GM12891 (cell line): Measurements from ENCODE around the gene GLS.
A peak's percentile ranks its signal among the peaks of the same experiment; 100 is the strongest.

Experiments used
- DNase-seq: peaks from one replicate; pipeline ENCODE4 v3.0.0; 2011; ENCODE audit warnings: low spot score; ENCODE audit not compliant: insufficient read length
- FAIRE-seq: peaks from 2 replicates; lab custom pipeline; 2011; peaks lifted over from hg19 to GRCh38; lab: Jason Lieb, UNC
- PAX5 ChIP-seq: IDR thresholded peaks from 2 replicates; pipeline ENCODE4 v1.6.1; 2011; ENCODE audit warnings: low read length, moderate library complexity, mild to moderate bottlenecking; ENCODE audit not compliant: insufficient read depth, severe bottlenecking
- POLR2A ChIP-seq: IDR thresholded peaks from 2 replicates; pipeline ENCODE4 v1.6.1; 2011; ENCODE audit warnings: low read depth, low read length, control low read depth
- POLR2AphosphoS5 ChIP-seq: IDR thresholded peaks from 2 replicates; pipeline ENCODE4 v1.6.1; 2011; ENCODE audit warnings: low read depth, low read length, control low read depth
- POU2F2 ChIP-seq: IDR thresholded peaks from 2 replicates; pipeline ENCODE4 v1.6.1; 2011; ENCODE audit warnings: low read depth, mild to moderate bottlenecking, control low read depth, low read length, moderate library complexity
- SPI1 ChIP-seq: IDR thresholded peaks from 2 replicates; pipeline ENCODE4 v1.6.1; 2011; ENCODE audit warnings: low read depth, low read length, control low read depth
- TAF1 ChIP-seq: IDR thresholded peaks from 2 replicates; pipeline ENCODE4 v1.6.1; 2011; ENCODE audit warnings: low read depth, low read length, control low read depth

Gene GLS

DNA sequence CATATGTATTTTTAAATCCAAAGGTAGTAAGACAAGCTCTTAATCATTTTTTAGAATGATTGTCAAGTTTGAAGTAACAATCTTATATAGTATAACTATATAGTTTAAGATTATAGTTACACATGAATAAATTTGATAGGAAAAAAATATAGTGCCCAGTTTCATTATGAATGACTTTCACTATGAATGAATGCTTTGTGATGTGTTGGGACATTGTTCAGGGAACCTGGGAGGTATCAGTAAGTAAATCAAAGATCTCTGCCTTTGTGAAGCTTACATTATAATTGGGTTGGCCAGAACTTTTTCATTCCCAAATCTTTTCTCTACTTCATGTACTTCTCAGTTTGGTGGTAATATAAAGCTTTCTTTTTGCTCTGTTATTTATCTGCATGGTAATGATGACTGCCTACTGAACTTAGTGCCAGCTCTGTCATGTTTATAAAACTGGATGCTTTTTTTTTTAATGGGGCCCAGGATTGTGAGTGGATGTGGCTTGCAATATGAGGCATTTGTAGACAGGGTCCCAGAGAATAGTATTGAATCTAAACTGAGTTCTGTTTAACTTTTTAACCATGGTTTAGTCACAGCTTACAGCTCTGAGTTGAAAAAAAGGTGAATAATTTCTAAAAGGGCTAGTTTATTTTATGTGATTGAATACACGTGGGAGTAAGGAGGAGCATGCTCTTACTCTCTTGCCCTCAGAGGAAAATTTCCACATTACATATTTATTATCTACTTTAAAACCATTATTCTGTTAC lies 23.3 kb downstream of the GLS start:
- no peak for DNase-seq
- TF ChIP-seq SPI1 (no peak), PAX5 (no peak), POU2F2 (no peak), POLR2AphosphoS5 (no peak)
- FAIRE-seq, result no peak

DNA sequence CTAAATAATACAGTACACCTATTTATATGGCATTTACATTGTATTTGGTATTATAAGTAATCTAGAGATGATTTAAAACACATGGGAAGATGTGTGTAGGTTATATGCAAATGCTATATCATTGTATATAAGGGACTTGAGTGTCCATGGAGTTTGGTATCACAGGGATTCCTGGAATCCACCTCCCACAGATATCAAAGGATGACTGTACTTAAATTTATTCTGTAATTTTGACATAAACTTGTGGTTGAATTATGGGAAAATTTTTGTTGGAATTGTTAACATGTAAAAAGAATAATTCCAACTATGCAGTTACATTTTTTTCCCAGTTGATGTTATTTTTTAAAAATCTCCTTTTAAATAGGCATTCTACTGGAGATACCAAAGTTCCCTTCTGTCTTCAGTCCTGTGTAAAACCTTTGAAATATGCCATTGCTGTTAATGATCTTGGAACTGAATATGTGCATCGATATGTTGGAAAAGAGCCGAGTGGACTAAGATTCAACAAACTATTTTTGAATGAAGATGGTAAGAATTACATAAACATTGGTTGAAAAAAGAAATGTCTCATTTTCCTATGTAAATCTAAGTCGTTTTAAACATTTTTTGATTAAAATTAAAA lies 24.1 kb downstream of the GLS start:
- TF ChIP-seq POLR2AphosphoS5, result no peak
- no peak for TF ChIP-seq TAF1
- TF ChIP-seq POLR2A, result no peak
- TF ChIP-seq SPI1, result no peak
- TF ChIP-seq PAX5, result no peak
- TF ChIP-seq POU2F2, result no peak
- no peak for FAIRE-seq
- no peak for DNase-seq

DNA sequence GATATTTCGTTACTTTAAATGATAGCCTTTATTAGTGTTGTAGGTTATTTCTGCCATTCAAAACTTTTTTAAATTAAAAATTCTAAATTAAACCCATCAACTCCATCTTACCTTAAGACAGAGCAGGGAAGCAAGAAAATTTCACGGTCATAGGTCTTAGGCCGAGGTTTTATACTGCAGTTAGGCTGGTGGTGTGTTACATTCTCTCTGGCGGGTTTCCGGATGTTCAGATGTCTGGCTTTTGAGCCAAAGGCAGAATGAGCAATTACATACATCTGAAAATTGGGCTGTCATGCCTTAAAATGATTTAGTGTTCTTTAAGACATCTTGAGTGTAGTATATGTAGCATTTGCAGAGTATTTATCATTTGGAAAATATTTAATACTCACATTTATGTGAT lies 27.9 kb downstream of the GLS start:
- DNase-seq (no peak), FAIRE-seq (no peak)
- no peak for TF ChIP-seq PAX5
- no peak for TF ChIP-seq POU2F2

DNA sequence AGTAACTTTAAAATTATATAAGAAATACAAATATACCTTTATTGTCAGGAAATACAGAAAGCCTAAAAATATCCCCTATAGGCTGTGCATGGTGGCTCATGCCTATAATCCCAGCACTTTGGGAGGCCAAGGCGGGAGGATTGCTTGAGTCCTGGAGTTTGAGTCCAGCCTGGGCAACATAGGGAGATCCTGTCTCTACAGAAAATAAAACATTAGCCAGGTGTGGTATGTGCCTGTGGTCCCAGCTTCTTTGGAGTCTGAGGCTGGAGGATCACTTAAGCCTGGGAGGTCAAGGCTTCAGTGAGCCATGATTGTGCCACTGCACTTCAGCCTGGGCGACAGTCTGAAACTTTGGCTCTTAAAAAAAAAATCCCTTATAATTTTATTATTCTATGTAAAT lies 29.1 kb downstream of the GLS start:
- DNase-seq, result no peak
- TF ChIP-seq PAX5 (no peak), TAF1 (no peak), POU2F2 (no peak)
- no peak for FAIRE-seq

DNA sequence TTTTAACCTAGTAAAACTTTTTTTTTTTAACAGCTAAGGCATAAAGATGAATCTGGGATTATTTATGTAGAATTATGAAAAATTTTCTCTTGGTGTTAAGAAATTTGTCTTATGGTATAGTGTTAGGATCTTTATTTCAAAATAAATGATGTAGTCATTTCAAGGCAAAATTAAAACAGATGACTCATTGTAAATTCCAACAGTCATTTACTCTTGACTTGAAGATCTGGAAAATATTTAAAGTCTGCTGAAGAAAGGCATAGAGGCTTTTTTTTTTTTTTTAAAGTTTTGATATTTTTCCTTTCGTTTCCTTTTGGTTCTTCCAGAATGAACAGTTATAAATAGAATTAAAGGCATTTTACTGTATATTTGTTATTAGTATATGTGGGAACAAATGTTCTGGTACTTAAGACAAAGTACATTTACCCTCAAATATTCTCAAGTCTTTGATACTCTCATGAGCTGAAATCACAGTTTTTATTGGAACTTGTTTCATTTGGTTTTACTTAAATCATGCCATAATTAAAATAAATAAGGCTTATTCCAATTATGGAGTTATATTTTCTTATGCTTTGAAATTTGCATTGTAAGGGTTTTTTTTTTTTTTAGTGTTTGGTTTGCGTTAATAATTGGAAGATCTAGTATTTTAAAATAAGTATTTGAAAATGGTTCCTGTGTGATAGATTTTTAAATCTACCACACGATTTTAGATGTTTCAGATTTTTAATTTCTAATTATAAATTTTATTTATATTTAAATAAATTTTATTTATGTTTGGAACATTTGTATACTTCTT lies 29.9 kb downstream of the GLS start:
- FAIRE-seq, result no peak
- no peak for DNase-seq

DNA sequence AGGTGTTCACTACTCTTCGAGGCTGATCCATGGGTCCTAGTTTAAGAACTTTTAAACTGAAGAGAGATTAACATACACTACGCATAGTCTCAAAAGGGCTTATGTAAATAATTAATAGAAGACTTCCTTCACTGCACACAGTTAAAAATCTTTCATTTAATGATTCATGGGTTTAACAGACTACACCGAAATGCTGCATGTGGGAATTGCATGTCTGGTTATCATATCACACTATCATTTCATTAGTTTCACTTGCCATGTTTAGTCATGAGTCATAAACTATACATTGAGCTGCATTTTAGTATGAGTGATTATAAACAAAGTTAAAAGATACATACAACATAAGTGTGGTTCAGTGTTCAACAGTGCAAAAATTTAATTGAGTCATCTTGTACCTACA lies 31.2 kb downstream of the GLS start:
- FAIRE-seq, result peak; percentile 88

More for the DNA sequence above, 29.9 kb downstream of the GLS start:
- TF ChIP-seq POU2F2 (no peak), POLR2AphosphoS5 (no peak), PAX5 (no peak), POLR2A (no peak), TAF1 (no peak), SPI1 (no peak)

DNA sequence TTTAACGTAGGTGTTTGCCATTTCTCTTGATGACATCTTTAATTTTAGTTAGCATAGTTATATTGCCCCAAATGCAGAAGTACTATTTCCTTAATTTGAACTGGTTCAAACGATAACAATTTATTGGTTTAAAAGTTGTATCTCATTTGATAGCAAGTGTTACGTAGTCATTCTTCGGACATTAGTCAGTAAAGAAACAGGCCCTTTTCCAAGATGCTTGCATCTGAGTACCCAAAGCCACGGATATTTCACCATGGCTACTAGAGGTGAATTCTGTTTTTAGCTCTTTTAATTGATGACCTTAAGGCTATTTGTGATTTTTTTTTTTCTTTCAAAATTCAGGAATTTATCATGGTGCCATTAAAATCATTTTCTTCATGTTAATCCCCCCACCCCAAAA lies 32.1 kb downstream of the GLS start:
- peak; percentile 35 for FAIRE-seq
- TF ChIP-seq POLR2A, result no peak
- no peak for TF ChIP-seq TAF1
- TF ChIP-seq POU2F2, result no peak
- no peak for TF ChIP-seq POLR2AphosphoS5
- TF ChIP-seq PAX5, result no peak
- no peak for TF ChIP-seq SPI1
- DNase-seq, result no peak

More for the DNA sequence above, 31.2 kb downstream of the GLS start:
- TF ChIP-seq POU2F2 (no peak), POLR2AphosphoS5 (no peak), POLR2A (no peak), PAX5 (no peak), TAF1 (no peak), SPI1 (no peak)
- no peak for DNase-seq

DNA sequence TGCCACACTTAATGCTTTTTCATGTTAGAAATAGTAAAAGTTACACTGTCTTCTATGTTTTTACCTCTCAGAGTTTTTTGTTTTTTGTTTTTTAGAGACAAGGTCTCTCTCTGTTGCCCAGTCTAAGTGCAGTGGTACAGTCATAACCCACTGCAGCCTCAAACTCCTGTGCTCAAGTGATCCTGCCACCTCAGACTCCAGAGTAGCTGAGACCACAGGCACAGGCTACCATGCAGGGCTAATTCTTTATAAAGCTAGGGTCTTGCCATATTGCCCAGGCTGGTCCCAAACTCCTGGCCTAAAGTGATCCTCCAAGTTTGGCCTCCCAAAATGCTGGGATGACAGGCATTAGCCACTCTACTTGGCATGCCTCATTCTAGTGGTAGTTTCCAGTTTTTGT lies 33.1 kb downstream of the GLS start:
- FAIRE-seq, result no peak
- TF ChIP-seq SPI1 (no peak), POLR2A (no peak), POU2F2 (no peak), TAF1 (no peak), POLR2AphosphoS5 (no peak), PAX5 (no peak)
- no peak for DNase-seq

DNA sequence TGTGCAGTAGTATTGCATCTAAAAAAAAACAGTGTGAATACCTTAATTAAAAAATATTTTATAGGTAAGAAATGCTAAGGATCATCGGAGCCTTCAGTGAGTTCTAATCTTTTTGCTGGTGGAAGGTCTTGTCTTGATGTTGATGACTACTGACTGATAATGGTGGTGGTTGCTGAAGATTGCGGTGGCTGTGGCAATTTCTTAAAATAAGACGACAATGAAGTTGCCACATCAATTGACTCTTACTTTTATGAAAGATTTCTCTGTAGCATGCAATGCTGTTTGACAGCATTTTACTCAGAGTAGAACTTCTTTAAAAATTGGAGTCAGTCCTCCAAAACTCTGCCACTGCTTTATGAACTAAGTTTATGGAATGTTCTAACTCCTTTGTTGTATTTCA lies 36.2 kb downstream of the GLS start:
- DNase-seq, result no peak
- no peak for FAIRE-seq
- no peak for TF ChIP-seq POLR2AphosphoS5
- no peak for TF ChIP-seq PAX5
- TF ChIP-seq SPI1, result no peak
- no peak for TF ChIP-seq POLR2A
- no peak for TF ChIP-seq TAF1
- TF ChIP-seq POU2F2, result no peak

DNA sequence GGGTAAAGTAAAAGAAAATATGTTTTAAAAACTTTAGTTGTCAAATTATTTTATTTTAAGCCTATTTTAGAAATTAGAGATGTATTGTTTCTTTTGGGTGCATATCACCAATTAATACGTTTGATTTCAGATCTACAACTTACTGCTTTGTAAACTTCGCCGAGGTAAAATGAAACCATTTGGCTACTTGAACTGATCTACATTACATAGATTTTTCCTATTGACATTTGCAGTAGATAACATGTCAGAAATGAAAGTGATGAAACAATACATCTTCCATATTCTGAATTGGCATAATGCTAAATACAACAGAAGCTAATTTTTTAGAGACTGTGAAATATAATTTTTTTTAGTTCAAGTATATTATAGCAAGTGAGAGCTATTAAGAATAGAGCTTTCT lies 39.5 kb downstream of the GLS start:
- DNase-seq (no peak), FAIRE-seq (no peak)
- TF ChIP-seq SPI1 (no peak), POLR2AphosphoS5 (no peak), POLR2A (no peak), POU2F2 (no peak), TAF1 (no peak), PAX5 (no peak)
